ENCODE measurements around the gene HSDL1. TPM values are rescaled to one million over a fixed set of nuclear protein-coding genes. Genes with fewer than 3 reads are reported as not detected.
A peak's percentile ranks its signal among the peaks of the same experiment; 100 is the strongest.
"Not testable (repeated sequence)": the region's sequence is repeated elsewhere in the genome, so short reads cannot be mapped to it uniquely, and the experiment has no call there.

The HSDL1 gene
- total RNA-seq, 1 donor from 2014 or later, result 68.2 TPM

DNA sequence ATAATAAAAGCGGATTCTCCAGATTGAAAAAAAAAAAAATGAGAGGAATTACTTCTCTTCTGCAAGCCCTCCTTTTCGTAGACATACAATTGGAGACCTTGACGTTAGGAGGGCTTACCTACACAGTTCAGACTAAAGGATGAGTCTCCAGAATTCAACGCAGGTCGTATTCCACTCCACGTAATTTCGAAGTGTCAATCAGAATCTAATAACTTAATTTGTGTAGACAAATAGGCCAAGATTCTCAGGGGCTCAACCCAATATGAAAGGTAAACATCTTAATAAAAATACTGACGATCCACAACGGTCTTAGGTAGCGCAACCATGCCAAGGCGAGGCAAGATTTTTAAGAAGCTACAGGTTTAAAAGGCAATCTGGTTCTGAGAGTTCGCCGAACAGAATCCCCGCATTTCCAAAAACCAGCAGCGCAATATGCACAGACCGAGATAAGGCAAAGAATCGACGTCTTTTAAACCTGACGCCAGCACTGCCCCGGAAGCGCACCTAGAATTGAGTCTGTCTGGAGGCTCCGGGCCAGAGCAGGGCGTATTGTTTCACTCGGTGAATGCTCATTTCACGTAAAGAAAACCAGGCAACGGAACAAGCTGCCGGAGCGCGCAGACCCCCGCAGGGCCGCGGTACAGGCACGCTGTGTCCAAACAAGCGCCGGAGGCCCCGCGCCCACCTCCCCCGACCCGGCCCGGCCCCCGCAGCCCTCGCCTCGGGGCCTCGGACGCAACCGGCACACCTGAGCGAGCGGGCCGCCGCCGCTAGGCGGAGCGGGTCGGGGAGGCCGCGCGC, 28.9 kb downstream of the HSDL1 start:
- no peaks in the 10 kb centered on the region for H3K36me3 Mint-ChIP-seq (ENCODE audit: low read depth)
- peak overlapping the region; percentile 95 for H3K4me3 Mint-ChIP-seq
- H3K27me3 Mint-ChIP-seq (ENCODE audit: low read depth), result no peaks in the 10 kb centered on the region
- no peak for DNase-seq (ENCODE audit: low read depth, low spot score)
- TF ChIP-seq, protein P1, sequence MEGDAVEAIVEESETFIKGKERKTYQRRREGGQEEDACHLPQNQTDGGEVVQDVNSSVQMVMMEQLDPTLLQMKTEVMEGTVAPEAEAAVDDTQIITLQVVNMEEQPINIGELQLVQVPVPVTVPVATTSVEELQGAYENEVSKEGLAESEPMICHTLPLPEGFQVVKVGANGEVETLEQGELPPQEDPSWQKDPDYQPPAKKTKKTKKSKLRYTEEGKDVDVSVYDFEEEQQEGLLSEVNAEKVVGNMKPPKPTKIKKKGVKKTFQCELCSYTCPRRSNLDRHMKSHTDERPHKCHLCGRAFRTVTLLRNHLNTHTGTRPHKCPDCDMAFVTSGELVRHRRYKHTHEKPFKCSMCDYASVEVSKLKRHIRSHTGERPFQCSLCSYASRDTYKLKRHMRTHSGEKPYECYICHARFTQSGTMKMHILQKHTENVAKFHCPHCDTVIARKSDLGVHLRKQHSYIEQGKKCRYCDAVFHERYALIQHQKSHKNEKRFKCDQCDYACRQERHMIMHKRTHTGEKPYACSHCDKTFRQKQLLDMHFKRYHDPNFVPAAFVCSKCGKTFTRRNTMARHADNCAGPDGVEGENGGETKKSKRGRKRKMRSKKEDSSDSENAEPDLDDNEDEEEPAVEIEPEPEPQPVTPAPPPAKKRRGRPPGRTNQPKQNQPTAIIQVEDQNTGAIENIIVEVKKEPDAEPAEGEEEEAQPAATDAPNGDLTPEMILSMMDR (conservative IDR thresholded peaks at IDR 0.05), result peak; percentile 58
- no peaks in the 10 kb centered on the region for H3K9me3 Mint-ChIP-seq
- peaks cover 25% of the 10 kb centered on the region for H3K4me1 Mint-ChIP-seq
- peak overlapping the region; percentile 94 for H3K27ac Mint-ChIP-seq (ENCODE audit: unreplicated experiment)

DNA sequence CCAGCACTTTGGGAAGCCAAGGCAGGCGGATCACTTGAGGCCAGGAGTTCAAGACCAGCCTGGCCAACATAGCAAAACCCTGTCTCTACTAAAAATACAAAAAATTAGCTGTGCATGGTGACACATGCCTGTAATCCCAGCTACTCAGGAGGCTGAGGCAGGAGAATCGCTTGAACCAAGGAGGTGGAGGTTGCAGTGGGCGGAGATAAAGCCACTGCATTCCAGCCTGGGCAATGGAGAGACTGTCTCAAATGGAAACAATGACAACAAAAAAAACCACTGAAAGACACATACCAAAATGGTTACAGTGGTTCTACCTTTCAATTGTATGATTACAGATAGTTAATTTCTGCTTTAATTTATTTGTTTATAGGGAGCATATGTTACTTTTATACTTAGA, 33.0 kb downstream of the HSDL1 start:
- H3K9me3 Mint-ChIP-seq; H3K27ac Mint-ChIP-seq (ENCODE audit: unreplicated experiment); DNase-seq (ENCODE audit: low read depth, low spot score); H3K27me3 Mint-ChIP-seq (ENCODE audit: low read depth); H3K36me3 Mint-ChIP-seq (ENCODE audit: low read depth); H3K4me3 Mint-ChIP-seq: not testable (repeated sequence)
- H3K4me1 Mint-ChIP-seq, result peaks cover 20% of the 10 kb centered on the region

DNA sequence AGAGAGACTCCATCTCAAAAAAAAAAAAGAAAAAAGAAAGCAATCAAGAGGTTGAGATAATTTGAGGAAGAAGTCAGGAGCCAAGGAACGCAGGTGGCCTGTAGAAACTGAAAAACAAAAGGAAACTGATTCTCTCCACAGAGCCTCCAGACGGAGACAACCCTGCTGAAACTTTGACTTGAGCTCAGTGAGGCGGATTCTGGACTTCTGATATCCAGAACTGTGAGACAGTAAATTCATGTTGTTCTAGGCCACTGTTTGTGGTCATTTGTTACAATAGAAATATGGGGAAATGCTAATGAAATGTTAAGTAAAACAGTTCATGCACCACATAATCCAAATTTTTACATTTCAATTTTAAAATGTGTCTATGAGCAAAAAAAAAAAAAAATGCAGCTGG, 33.5 kb downstream of the HSDL1 start:
- Mint-ChIP-seq H3K9me3 (no peaks in the 10 kb centered on the region), H3K36me3 (ENCODE audit: low read depth) (no peaks in the 10 kb centered on the region), H3K4me3 (no peak overlapping the region), H3K27me3 (ENCODE audit: low read depth) (no peaks in the 10 kb centered on the region), H3K27ac (ENCODE audit: unreplicated experiment) (no peak overlapping the region), H3K4me1 (peaks cover 23% of the 10 kb centered on the region)
- TF ChIP-seq, protein P1 (conservative IDR thresholded peaks at IDR 0.05), result no peak
- no peak for DNase-seq (ENCODE audit: low read depth, low spot score)

DNA sequence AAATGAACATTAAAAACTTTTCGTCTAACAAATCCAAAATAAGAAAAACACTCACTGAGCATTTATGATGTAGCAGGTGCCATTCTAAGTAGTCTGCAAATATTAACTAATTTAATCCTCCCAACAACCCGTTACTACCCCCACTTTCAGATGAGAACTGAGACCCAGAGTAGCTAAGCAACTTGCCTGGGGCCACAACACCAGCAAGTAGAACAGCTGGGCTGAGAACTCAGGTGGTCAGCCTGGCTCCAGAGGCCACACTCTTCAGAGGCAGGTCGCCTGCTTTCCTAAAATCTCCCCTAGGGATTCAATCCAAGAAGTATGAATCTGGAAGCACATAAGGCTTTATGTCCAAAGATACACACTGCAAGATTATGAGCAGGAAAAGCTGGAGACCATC, 34.5 kb downstream of the HSDL1 start:
- no peak for DNase-seq (ENCODE audit: low read depth, low spot score)
- Mint-ChIP-seq H3K4me3 (peak overlapping the region; percentile 47), H3K9me3 (no peaks in the 10 kb centered on the region), H3K36me3 (ENCODE audit: low read depth) (no peaks in the 10 kb centered on the region), H3K27ac (ENCODE audit: unreplicated experiment) (no peak overlapping the region), H3K4me1 (peaks cover 22% of the 10 kb centered on the region), H3K27me3 (ENCODE audit: low read depth) (no peaks in the 10 kb centered on the region)
- TF ChIP-seq, protein P1 (conservative IDR thresholded peaks at IDR 0.05), result no peak

DNA sequence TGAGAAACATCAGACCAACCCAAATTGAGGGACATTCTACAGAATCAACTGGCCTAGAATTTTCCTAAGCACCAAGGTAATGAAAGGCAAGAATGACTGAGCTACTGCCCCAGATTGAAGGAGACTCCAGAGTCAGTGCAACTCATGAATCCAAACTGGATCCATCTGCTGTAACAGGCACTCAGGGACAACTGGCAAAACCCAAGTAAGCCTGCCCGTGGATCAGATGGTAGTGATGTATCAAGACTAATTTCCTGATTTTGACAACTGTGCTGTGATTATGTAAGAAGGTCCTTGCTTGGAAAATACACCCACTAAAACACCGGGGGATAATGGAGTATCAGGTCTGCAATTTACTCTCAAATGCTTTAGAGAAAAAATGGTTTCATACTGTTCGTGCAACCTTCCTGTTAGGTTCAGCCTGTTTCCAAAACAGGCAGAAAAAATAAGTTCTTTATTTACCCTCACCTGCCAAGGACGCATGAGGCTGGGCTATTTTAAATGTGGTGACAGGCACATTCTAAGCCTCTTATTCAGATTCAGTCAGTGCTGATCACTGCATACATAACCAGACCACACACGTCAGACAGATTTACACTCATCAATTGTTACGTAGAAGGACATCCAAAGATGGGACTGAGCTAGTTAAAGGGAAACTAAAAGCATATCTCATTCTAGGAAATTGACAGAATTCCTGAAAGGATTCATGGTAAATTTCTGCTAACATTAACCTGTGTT, 35.2 kb downstream of the HSDL1 start:
- H3K4me3 Mint-ChIP-seq, result no peak overlapping the region
- H3K27me3 Mint-ChIP-seq (ENCODE audit: low read depth), result no peaks in the 10 kb centered on the region
- H3K27ac Mint-ChIP-seq (ENCODE audit: unreplicated experiment), result no peak overlapping the region
- TF ChIP-seq, protein P1 (conservative IDR thresholded peaks at IDR 0.05), result no peak
- no peaks in the 10 kb centered on the region for H3K36me3 Mint-ChIP-seq (ENCODE audit: low read depth)
- no peaks in the 10 kb centered on the region for H3K9me3 Mint-ChIP-seq
- DNase-seq (ENCODE audit: low read depth, low spot score), result no peak
- H3K4me1 Mint-ChIP-seq, result peaks cover 21% of the 10 kb centered on the region

DNA sequence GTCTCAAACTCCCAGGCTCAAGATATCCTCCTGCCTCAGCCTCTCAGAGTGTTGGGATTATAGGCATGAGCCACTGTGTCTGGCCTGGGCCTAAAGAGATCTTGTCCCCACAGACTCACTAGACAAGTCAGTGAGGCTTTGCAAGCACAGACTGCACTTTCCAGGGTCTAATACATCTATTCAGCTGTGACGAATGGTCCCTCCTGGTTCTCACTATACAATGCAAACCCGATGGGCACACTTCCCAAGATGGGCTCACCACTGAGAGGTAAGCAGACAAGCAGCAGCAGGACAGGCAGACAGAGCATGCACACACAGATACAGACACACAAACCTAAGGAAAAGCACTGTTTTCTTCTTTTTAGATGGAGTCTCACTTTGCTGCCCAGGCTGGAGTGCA, 37.1 kb downstream of the HSDL1 start:
- H3K27ac Mint-ChIP-seq (ENCODE audit: unreplicated experiment), result no peak overlapping the region
- DNase-seq (ENCODE audit: low read depth, low spot score), result no peak
- no peaks in the 10 kb centered on the region for H3K36me3 Mint-ChIP-seq (ENCODE audit: low read depth)
- TF ChIP-seq, protein P1 (conservative IDR thresholded peaks at IDR 0.05), result no peak
- no peaks in the 10 kb centered on the region for H3K9me3 Mint-ChIP-seq
- H3K27me3 Mint-ChIP-seq (ENCODE audit: low read depth), result no peaks in the 10 kb centered on the region
- H3K4me1 Mint-ChIP-seq, result peaks cover 21% of the 10 kb centered on the region
- no peak overlapping the region for H3K4me3 Mint-ChIP-seq
